B cell (primary cell): ENCODE results near the gene MCUB. TPM values are rescaled to one million over a fixed set of nuclear protein-coding genes. Genes with fewer than 3 reads are reported as not detected.
"Not testable (repeated sequence)": the region's sequence is repeated elsewhere in the genome, so short reads cannot be mapped to it uniquely, and the experiment has no call there.

ENCODE experiments used
- ATAC-seq: fragments of 200-7000 bp; cut with Tn5 transposase; one replicate; pipeline ENCODE4 v1.10.0; 2021; ENCODE audit warnings: low read depth, mild to moderate bottlenecking, moderate number of reproducible peaks, moderate library complexity
- CTCF ChIA-PET: fragments of 350-600 bp; sonication (Branson Sonifier 250); formaldehyde crosslinking; loops from one replicate; lab custom pipeline; 2021; ENCODE audit warnings: antibody characterized with exemption, inconsistent platforms; lab: Charles Lee
- POLR2A ChIA-PET: fragments of 350-600 bp; sonication (Branson Sonifier 250); formaldehyde crosslinking; loops from one replicate; lab custom pipeline; 2021; ENCODE audit warnings: antibody characterized with exemption; lab: Charles Lee
- DNase-seq: peaks from one replicate; pipeline ENCODE4 v3.0.0; 2013
- H2AFZ ChIP-seq: 2 replicates; pipeline ENCODE4 v1.6.1; 2012; ENCODE audit warnings: mild to moderate bottlenecking, low read depth, low read length; ENCODE audit not compliant: insufficient read depth, poor library complexity, severe bottlenecking
- H3K27ac ChIP-seq, 2 donors: 1 replicate in 1 of 2; 2 replicates in 1 of 2; pipeline ENCODE4 v1.5.1; 2012 to 2013; ENCODE audit warnings: low read length in 2 of 2, mild to moderate bottlenecking in 2 of 2, moderate library complexity in 1 of 2
- H3K27me3 ChIP-seq, 4 experiments: fragments of 200-600 bp in 1 of 4; sonication (generic) in 1 of 4; replicated peaks in 1 of 4; 1 replicate in 2 of 4; 2 replicates in 2 of 4; pipeline versions ENCODE4 v1.6.1 to v1.7.0; 2013 to 2016; ENCODE audit warnings: low read length in 3 of 4, mild to moderate bottlenecking in 2 of 4, mixed read lengths in 1 of 4, moderate library complexity in 1 of 4; ENCODE audit not compliant: insufficient read depth in 4 of 4, control insufficient read depth in 3 of 4; ENCODE audit errors: control extremely low read depth in 1 of 4
- H3K36me3 ChIP-seq, 2 experiments: replicated peaks in 1 of 2; 1 replicate in 1 of 2; 2 replicates in 1 of 2; pipeline versions ENCODE4 v1.6.1 to v1.7.1; 2013; ENCODE audit warnings: low read length in 1 of 2; ENCODE audit not compliant: insufficient read depth in 2 of 2, control insufficient read depth in 1 of 2; ENCODE audit errors: control extremely low read depth in 1 of 2, extremely low read depth in 1 of 2
- H3K4me1 ChIP-seq, 2 donors: fragments of 200-600 bp in 1 of 2; sonication (generic) in 1 of 2; 1 replicate in 1 of 2; 2 replicates in 1 of 2; pipeline versions ENCODE4 v1.5.1 to v1.6.1; 2013 to 2017; ENCODE audit warnings: low read length in 2 of 2; ENCODE audit not compliant: control insufficient read depth in 2 of 2, insufficient read depth in 2 of 2
- H3K4me2 ChIP-seq: replicated peaks from 2 replicates; pipeline ENCODE3; 2012; ENCODE audit warnings: mild to moderate bottlenecking, low read depth, low read length; ENCODE audit not compliant: poor library complexity, severe bottlenecking
- H3K4me3 ChIP-seq, 5 experiments: fragments of 200-600 bp in 1 of 5; sonication (generic) in 1 of 5; 1 replicate in 3 of 5; 2 replicates in 2 of 5; pipeline versions ENCODE4 v1.5.1 to v1.7.0; 2011 to 2016; ENCODE audit warnings: low read length in 4 of 5, mild to moderate bottlenecking in 4 of 5, low read depth in 2 of 5, control low read depth in 1 of 5, moderate library complexity in 1 of 5; ENCODE audit not compliant: insufficient read depth in 1 of 5; ENCODE audit errors: control extremely low read depth in 1 of 5, extremely low read depth in 1 of 5
- H3K79me2 ChIP-seq: fragments of 200-600 bp; sonication (generic); one replicate; pipeline ENCODE4 v1.6.0; 2016; ENCODE audit warnings: low read length; ENCODE audit not compliant: control insufficient read depth, insufficient read depth
- H3K9ac ChIP-seq: fragments of 200-600 bp; sonication (generic); 2 replicates; pipeline ENCODE4 v1.6.1; 2017; ENCODE audit warnings: mild to moderate bottlenecking, low read length, moderate library complexity
- H3K9me3 ChIP-seq, 3 donors: one replicate each; pipeline versions ENCODE4 v1.6.1 to v1.7.1; 2013; ENCODE audit warnings: low read length in 2 of 3; ENCODE audit not compliant: control insufficient read depth in 2 of 3, insufficient read depth in 1 of 3; ENCODE audit errors: control extremely low read depth in 1 of 3
- H4K20me1 ChIP-seq: 2 replicates; pipeline ENCODE4 v1.6.0; 2012; ENCODE audit warnings: mild to moderate bottlenecking, low read length; ENCODE audit not compliant: insufficient read depth, control insufficient read depth, poor library complexity, severe bottlenecking
- H3K27ac Mint-ChIP-seq: one replicate; pipeline ENCODE4 v1.8.0; 2021; ENCODE audit warnings: mixed read lengths
- H3K27me3 Mint-ChIP-seq: one replicate; pipeline ENCODE4 v1.8.0; 2021; ENCODE audit warnings: mixed read lengths
- H3K4me1 Mint-ChIP-seq: one replicate; pipeline ENCODE4 v1.8.0; 2021; ENCODE audit warnings: mixed read lengths
- H3K4me3 Mint-ChIP-seq: one replicate; pipeline ENCODE4 v1.8.0; 2021; ENCODE audit warnings: mixed read lengths
- H3K9me3 Mint-ChIP-seq: one replicate; pipeline ENCODE4 v1.8.0; 2022; ENCODE audit warnings: mixed read lengths; ENCODE audit not compliant: insufficient read depth
- EZH2 ChIP-seq: IDR thresholded peaks from 2 replicates; pipeline ENCODE4 v1.6.1; 2012; ENCODE audit warnings: borderline replicate concordance, low read depth, mild to moderate bottlenecking, moderate library complexity, low read length; ENCODE audit not compliant: insufficient read depth, poor library complexity, severe bottlenecking
- WGBS: methylation state at CpG from one replicate; pipeline ENCODE4 v1.1.5; 2013; ENCODE audit warnings: missing lambda C conversion rate; ENCODE audit not compliant: insufficient coverage; 5-methylcytosine and 5-hydroxymethylcytosine counted together
- intact Hi-C: fragments of 100-400 bp; cut with micrococcal nuclease; formaldehyde crosslinking; loops from one replicate; pipeline ENCODE4 v1.10.0; 2022
- polyA plus RNA-seq: library from polyadenylated mRNA; depleted of rRNA; stranded (reverse); fragments of >200 nt; gene quantifications from 2 replicates; pipeline ENCODE4 v1.2.3, GENCODE V29; 2012
- total RNA-seq, 2 donors: library from RNA; stranded (reverse); fragments of 120-200 nt in 1 of 2; gene quantifications; 1 replicate in 1 of 2; 2 replicates in 1 of 2; pipeline versions ENCODE4 v1.2.3 to v1.2.4, GENCODE V29; 2013 to 2022
- TF ChIP-seq, protein P1 (sequence below): fragments of 200-600 bp; IDR thresholded peaks from one replicate; pipeline ENCODE4 v1.8.0; 2022; ENCODE audit warnings: antibody characterized with exemption, mild to moderate bottlenecking

Gene MCUB
- total and polyA plus RNA-seq, 2 donors (not counting 1 experiment from before 2014, with no cell fraction given) = 59.3 to 114 TPM

DNA sequence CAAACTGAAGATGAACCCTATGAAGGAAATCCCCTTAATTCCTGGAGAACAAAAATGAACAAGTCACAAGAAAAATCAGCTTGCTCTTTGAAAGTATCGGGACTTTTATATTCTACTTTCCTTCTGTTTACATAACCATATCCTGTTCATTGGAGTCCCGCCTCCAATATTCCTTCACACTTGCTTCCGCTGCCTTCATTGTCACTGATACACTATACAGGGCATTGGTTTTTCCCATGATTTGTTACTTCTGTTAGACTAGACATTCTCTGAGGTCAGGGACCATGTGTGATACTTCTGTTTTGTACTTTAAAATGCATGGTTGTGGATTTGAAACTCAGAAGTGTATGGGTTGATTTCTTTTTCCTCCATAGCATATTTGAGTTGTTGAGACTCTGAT, 18.8 kb downstream of the MCUB start:
- Mint-ChIP-seq H3K27ac (no peak overlapping the region), H3K9me3 (peaks cover 2% of the 10 kb centered on the region), H3K4me3 (no peak overlapping the region), H3K27me3 (no peaks in the 10 kb centered on the region), H3K4me1 (peaks cover 42% of the 10 kb centered on the region)
- no peak overlapping the region for H2AFZ ChIP-seq
- CTCF ChIA-PET = no interaction called here
- no peak overlapping the region for H3K4me2 ChIP-seq
- DNase-seq (no peak), ATAC-seq (no peak)
- intact Hi-C loops = no loop called here
- POLR2A ChIA-PET = no interaction called here
- H3K36me3 ChIP-seq = no peaks in the 10 kb centered on the region
- no peak overlapping the region for H3K9ac ChIP-seq
- no peak for TF ChIP-seq EZH2
- TF ChIP-seq, protein P1, sequence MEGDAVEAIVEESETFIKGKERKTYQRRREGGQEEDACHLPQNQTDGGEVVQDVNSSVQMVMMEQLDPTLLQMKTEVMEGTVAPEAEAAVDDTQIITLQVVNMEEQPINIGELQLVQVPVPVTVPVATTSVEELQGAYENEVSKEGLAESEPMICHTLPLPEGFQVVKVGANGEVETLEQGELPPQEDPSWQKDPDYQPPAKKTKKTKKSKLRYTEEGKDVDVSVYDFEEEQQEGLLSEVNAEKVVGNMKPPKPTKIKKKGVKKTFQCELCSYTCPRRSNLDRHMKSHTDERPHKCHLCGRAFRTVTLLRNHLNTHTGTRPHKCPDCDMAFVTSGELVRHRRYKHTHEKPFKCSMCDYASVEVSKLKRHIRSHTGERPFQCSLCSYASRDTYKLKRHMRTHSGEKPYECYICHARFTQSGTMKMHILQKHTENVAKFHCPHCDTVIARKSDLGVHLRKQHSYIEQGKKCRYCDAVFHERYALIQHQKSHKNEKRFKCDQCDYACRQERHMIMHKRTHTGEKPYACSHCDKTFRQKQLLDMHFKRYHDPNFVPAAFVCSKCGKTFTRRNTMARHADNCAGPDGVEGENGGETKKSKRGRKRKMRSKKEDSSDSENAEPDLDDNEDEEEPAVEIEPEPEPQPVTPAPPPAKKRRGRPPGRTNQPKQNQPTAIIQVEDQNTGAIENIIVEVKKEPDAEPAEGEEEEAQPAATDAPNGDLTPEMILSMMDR = no peak
- WGBS = 100% methylated on average over 2 of the region's 3 CpGs
- no peaks in the 10 kb centered on the region for H3K27me3 ChIP-seq
- no peak overlapping the region for H3K27ac ChIP-seq
- H3K9me3 ChIP-seq = no peaks in the 10 kb centered on the region
- H3K4me1 ChIP-seq = peaks cover 4 to 7% of the 10 kb centered on the region in 2 donors
- peaks cover 58% of the 10 kb centered on the region for H4K20me1 ChIP-seq
- no peak overlapping the region for H3K4me3 ChIP-seq
- peaks cover 76% of the 10 kb centered on the region for H3K79me2 ChIP-seq

DNA sequence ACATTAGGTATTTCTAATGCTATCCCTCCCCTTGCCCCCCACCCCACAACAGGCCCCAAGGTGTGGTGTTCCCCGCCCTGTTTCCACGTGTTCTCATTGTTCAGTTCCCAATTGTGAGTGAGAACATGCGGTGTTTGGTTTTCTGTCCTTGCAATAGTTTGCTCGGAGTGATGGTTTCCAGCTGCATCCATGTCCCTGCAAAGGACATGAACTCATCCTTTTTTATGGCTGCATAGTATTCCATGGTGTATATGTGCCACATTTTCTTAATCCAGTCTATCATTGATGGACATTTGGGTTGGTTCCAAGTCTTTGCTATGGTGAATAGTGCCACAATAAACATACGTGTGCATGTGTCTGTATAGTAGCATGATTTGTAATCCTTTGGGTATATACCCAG, 20.0 kb downstream of the MCUB start:
- H3K27me3 Mint-ChIP-seq, H3K9me3 Mint-ChIP-seq, intact Hi-C loops, H3K36me3 ChIP-seq, H3K9me3 ChIP-seq, CTCF ChIA-PET, H3K4me1 ChIP-seq, H3K4me3 Mint-ChIP-seq, DNase-seq, POLR2A ChIA-PET, H3K27ac ChIP-seq, H3K9ac ChIP-seq, H3K4me3 ChIP-seq, H3K4me2 ChIP-seq, H2AFZ ChIP-seq, ATAC-seq, H3K27me3 ChIP-seq, H3K27ac Mint-ChIP-seq: not testable (repeated sequence)
- H3K4me1 Mint-ChIP-seq = peaks cover 44% of the 10 kb centered on the region
- Histone ChIP-seq H4K20me1 (peaks cover 52% of the 10 kb centered on the region), H3K79me2 (peaks cover 72% of the 10 kb centered on the region)
- 100% methylated on average over 3 of the region's 5 CpGs for WGBS
